K562 (cell line): ENCODE data around the gene ARHGAP4. TPM values are rescaled to one million over a fixed set of nuclear protein-coding genes. Genes with fewer than 3 reads are reported as not detected.

Experiments
- ARHGAP35 ChIP-seq: fragments of 450-650 bp; IDR thresholded peaks from 2 replicates; pipeline ENCODE4 v1.6.1; 2018; ENCODE audit not compliant: partially characterized antibody
- RFX1 ChIP-seq: fragments of 450-650 bp; IDR thresholded peaks from 2 replicates; pipeline ENCODE4 v1.6.1; 2016; ENCODE audit warnings: mild to moderate bottlenecking, moderate library complexity
- TBP ChIP-seq: optimal IDR thresholded peaks from 2 replicates; pipeline ENCODE3; 2011; ENCODE audit warnings: low read depth, low read length, improper control_type of control experiment
- ZBTB11 ChIP-seq, 3 experiments: fragments of 200-800 bp in 1 of 3; fragments of 250-450 bp in 1 of 3; fragments of 450-650 bp in 1 of 3; sonication (Bioruptor Pico) in 1 of 3; sonication (Bioruptor generic) in 1 of 3; formaldehyde crosslinking in 1 of 3; IDR thresholded peaks; 2 replicates each; pipeline versions ENCODE4 v1.6.1 to v1.8.0; 2016 to 2022; ENCODE audit warnings: mild to moderate bottlenecking in 2 of 3, missing genetic modification characterization in 2 of 3, missing compliant biosample characterization in 1 of 3, moderate library complexity in 1 of 3
- ZNF124 ChIP-seq: sonication (generic); formaldehyde crosslinking; IDR thresholded peaks from 2 replicates; pipeline ENCODE4 v1.8.1; 2022; ENCODE audit warnings: missing genetic modification reagents
- polyA plus RNA-seq, 8 experiments: library from polyadenylated mRNA; depleted of rRNA in 4 of 8; stranded (reverse) in 5 of 8; unstranded in 3 of 8; fragments of >200 nt; fragmentation: Nextera tagmentation in 2 of 8; fragmentation: Illumina TruSeq in 1 of 8; extraction: Ambion mirVana in 2 of 8; extraction: Trizol in 1 of 8; gene quantifications; 2 replicates each; pipeline versions ENCODE4 v1.2.1 to v1.2.3, GENCODE V29; 2011 to 2014; ENCODE audit warnings: inconsistent platforms in 1 of 8, missing spikeins in 1 of 8
- total RNA-seq, 7 experiments: library from RNA; depleted of rRNA in 6 of 7; stranded (reverse); fragments of >200 nt in 6 of 7; fragmentation: Illumina TruSeq in 2 of 7; extraction: Trizol in 2 of 7; gene quantifications; 2 replicates each; pipeline versions ENCODE4 v1.2.1 to v1.2.3, GENCODE V29; 2011 to 2021; ENCODE audit warnings: low replicate concordance in 1 of 7
- TF ChIP-seq, protein P1 (sequence below): fragments of 450-650 bp; formaldehyde crosslinking; IDR thresholded peaks from 2 replicates; pipeline ENCODE4 v1.4.0; 2020; ENCODE audit warnings: mild to moderate bottlenecking, moderate library complexity

ARHGAP4 gene
- total and polyA plus RNA-seq, 9 of the 15 experiments (the other 6 are each of a cell fraction or from before 2014, with no cell fraction given) = 0.30 to 81.8 (median 13.5) TPM

DNA sequence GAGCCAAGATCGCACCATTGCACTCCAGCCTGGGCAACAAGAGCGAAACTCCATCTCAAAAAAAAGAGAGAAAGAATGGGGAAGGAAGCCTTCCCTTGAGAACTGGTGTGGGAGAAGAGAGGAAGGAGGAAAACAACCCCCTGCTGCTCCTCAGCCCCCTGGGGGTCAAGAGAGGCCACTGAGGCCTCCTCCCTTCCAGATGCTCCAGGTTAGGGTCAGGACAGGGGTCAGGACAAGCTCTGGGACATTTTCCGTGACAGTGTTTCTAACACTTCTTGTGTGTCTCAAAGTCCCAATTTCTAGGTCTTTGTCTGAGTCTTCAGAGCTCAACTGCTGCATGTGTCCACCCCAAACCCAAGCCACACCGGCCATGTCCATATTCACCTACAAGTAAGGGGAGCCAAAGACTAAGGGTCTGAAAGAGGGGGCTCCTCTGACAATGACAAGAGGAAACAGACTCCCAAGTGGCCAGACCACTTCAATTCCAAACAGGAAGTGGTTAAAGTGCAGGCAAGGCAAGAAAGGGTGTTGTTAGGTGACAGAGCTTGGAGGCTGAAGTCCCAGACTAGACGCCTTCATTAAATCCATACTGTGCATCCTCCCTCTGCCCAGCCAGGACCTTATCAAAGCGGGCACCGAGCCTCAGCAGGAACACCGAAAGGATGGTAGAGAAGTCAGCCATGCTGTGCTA, 48.3 kb downstream of the ARHGAP4 start (continued):
- TF ChIP-seq, protein P1, sequence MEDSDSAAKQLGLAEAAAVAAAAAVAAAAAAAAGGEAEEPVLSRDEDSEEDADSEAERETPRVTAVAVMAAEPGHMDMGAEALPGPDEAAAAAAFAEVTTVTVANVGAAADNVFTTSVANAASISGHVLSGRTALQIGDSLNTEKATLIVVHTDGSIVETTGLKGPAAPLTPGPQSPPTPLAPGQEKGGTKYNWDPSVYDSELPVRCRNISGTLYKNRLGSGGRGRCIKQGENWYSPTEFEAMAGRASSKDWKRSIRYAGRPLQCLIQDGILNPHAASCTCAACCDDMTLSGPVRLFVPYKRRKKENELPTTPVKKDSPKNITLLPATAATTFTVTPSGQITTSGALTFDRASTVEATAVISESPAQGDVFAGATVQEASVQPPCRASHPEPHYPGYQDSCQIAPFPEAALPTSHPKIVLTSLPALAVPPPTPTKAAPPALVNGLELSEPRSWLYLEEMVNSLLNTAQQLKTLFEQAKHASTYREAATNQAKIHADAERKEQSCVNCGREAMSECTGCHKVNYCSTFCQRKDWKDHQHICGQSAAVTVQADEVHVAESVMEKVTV (CRISPR knock-in tag) = no peak
- no peak for TF ChIP-seq TBP
- no peak for TF ChIP-seq ZBTB11 (CRISPR knock-in tag; IDR thresholded peaks at IDR 0.05)
- no peak for TF ChIP-seq RFX1
- TF ChIP-seq ZNF124 (CRISPR knock-in tag) = no peak
- no peak for TF ChIP-seq ARHGAP35
